ENCODE data around the gene STX18. TPM values are rescaled to one million over a fixed set of nuclear protein-coding genes. Genes with fewer than 3 reads are reported as not detected.

The STX18 gene
- total RNA-seq, 1 donor from 2014 or later = 36.7 TPM

DNA sequence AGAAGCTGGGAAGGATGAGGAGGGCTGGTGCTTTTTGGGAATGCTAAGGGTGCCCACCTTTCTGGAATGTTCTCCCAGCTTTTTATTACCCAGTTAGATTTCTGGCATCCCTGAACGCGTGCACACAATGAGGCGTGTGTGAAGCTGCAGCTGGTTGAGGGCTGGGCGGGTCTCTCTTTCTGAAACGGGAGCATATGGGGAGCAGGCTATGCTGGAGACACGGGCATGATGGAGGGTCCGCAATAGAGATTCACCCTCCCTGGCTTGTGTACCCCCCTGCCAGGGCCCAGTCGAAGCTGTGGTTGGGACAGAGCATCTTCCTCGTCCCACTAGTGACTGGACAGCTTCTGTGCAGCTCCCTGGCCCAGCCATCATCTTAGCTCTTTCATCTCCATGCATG is 146.5 kb downstream of the STX18 start:
- H3K36me3 Mint-ChIP-seq (ENCODE audit: low read depth) = no peaks in the 10 kb centered on the region
- H3K9me3 Mint-ChIP-seq = no peaks in the 10 kb centered on the region
- no peak for DNase-seq (ENCODE audit: low read depth, low spot score)
- no peak overlapping the region for H3K4me3 Mint-ChIP-seq
- H3K27ac Mint-ChIP-seq (ENCODE audit: unreplicated experiment) = no peak overlapping the region
- H3K4me1 Mint-ChIP-seq = peaks cover 6% of the 10 kb centered on the region
- H3K27me3 Mint-ChIP-seq (ENCODE audit: low read depth) = peaks cover 40% of the 10 kb centered on the region
- TF ChIP-seq, protein P1, sequence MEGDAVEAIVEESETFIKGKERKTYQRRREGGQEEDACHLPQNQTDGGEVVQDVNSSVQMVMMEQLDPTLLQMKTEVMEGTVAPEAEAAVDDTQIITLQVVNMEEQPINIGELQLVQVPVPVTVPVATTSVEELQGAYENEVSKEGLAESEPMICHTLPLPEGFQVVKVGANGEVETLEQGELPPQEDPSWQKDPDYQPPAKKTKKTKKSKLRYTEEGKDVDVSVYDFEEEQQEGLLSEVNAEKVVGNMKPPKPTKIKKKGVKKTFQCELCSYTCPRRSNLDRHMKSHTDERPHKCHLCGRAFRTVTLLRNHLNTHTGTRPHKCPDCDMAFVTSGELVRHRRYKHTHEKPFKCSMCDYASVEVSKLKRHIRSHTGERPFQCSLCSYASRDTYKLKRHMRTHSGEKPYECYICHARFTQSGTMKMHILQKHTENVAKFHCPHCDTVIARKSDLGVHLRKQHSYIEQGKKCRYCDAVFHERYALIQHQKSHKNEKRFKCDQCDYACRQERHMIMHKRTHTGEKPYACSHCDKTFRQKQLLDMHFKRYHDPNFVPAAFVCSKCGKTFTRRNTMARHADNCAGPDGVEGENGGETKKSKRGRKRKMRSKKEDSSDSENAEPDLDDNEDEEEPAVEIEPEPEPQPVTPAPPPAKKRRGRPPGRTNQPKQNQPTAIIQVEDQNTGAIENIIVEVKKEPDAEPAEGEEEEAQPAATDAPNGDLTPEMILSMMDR (conservative IDR thresholded peaks at IDR 0.05) = no peak

DNA sequence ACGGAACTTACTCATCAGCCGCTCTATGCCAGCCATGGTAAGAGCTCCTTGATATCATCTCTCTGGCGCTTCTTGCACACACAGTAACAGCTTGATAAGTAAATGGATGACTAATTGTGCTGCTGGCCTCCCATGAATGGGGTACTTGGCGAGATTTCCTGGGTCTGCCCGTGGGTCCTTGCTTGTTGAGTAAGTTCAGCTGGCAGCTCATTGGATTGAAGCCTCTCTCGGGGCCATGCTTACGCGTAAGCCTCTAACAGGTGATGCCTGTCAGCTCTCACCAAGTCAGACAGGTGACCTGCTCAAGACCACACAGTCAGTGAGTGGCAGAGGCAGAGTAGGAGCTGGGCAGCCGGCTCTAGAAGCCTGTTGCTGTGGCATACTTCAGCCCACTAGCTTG is 147.2 kb downstream of the STX18 start:
- peaks cover 47% of the 10 kb centered on the region for H3K27me3 Mint-ChIP-seq (ENCODE audit: low read depth)
- no peak overlapping the region for H3K4me3 Mint-ChIP-seq
- H3K9me3 Mint-ChIP-seq = no peaks in the 10 kb centered on the region
- TF ChIP-seq, protein P1 (conservative IDR thresholded peaks at IDR 0.05) = no peak
- DNase-seq (ENCODE audit: low read depth, low spot score) = no peak
- H3K36me3 Mint-ChIP-seq (ENCODE audit: low read depth) = no peaks in the 10 kb centered on the region
- peaks cover 6% of the 10 kb centered on the region for H3K4me1 Mint-ChIP-seq
- no peak overlapping the region for H3K27ac Mint-ChIP-seq (ENCODE audit: unreplicated experiment)

DNA sequence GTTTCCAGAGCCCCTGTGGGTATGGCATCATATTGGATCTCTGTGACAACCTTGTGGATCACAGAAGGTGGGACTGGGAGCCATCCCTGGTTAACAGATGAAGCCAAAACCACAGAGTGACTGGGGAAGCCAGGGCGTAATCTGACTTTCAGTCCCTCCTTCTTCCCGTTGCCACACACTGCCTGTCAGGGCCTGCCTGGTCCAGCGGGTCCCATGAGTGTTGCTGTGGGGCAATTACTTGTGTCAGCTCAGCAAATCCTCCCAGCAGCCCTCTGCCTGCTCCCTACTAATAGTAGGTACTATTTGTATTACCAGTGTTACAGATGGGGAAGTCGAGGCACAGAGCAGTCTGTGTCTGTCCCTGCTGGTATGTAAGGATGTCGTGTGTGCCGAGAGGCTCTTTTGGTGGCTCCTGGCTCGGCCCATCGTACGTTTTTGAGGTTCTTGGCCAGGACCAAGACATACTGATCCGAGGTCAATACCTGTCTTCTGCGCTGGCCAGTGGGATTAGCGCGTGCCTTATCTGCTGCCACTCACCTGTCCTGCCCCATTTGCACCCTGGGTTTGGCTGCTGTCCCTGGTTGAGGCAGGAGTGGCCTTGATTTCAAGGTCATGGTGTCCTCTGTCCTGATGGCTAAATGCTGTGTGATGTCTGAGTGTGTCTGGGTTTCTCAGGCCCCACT is 149.2 kb downstream of the STX18 start:
- Mint-ChIP-seq H3K27ac (ENCODE audit: unreplicated experiment) (no peak overlapping the region), H3K9me3 (no peaks in the 10 kb centered on the region), H3K4me3 (no peak overlapping the region), H3K36me3 (ENCODE audit: low read depth) (no peaks in the 10 kb centered on the region), H3K27me3 (ENCODE audit: low read depth) (peaks cover 67% of the 10 kb centered on the region), H3K4me1 (peaks cover 11% of the 10 kb centered on the region)
- no peak for DNase-seq (ENCODE audit: low read depth, low spot score)
- TF ChIP-seq, protein P1 (conservative IDR thresholded peaks at IDR 0.05) = no peak

DNA sequence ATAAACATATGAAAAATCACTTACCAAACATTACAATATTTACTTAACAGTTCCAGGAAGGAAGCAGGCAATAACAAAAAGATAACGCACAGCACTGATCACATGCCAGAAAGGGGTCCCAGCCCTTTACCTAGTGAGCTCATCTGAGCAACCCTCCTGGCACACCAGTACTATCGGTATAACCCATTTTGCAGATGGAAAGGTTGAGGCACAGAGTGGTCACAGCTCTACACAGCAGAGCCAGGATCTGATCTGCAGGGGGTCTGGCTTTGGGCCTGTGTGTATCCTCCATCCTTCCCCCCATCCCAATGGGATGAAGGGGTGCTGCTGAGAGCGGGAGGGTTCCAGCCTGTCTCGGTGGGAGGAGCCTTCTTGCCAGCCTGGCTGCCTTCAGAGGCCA is 150.0 kb downstream of the STX18 start:
- DNase-seq (ENCODE audit: low read depth, low spot score) = no peak
- TF ChIP-seq, protein P1 (conservative IDR thresholded peaks at IDR 0.05) = no peak
- Mint-ChIP-seq H3K9me3 (no peaks in the 10 kb centered on the region), H3K4me1 (peaks cover 11% of the 10 kb centered on the region), H3K27ac (ENCODE audit: unreplicated experiment) (no peak overlapping the region), H3K4me3 (no peak overlapping the region), H3K27me3 (ENCODE audit: low read depth) (peaks cover 70% of the 10 kb centered on the region), H3K36me3 (ENCODE audit: low read depth) (no peaks in the 10 kb centered on the region)

DNA sequence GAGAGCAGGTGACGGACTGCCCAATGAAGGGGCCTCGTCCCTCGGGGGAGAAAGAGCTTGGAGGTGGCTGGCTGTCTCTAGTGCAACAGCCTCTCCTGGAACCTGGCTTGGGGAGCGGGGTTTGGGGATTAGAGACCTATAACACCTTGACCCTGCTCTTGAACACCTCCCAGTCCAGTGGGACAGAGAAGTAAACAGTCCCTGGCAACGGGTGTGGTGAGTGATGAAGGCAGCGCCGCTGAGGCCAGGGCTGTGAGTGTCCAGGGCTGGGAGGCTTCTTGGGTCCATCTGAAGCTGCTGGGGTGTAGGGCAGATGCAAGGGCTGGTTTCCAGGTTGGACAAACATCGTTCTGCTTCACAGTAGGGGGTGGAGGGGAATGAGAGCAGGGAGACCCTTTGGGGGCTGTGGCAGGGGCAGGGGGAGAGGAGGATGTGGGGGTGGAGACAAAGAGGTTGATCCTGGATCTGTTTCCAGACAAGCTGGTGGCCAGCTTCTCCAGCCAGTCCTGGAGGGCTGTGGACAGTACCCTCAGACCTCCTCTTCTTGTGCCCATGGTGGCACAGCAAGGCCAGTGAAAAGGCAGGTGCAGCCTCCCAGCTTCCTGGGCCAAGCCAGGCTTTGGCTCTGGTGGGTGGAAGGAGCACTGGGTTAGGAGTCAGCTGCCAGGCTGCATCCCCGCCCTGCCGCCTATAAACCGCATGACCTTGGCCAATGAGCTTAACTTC is 151.2 kb downstream of the STX18 start:
- H3K27me3 Mint-ChIP-seq (ENCODE audit: low read depth) = peaks cover 70% of the 10 kb centered on the region
- H3K36me3 Mint-ChIP-seq (ENCODE audit: low read depth) = no peaks in the 10 kb centered on the region
- TF ChIP-seq, protein P1 (conservative IDR thresholded peaks at IDR 0.05) = no peak
- no peak overlapping the region for H3K27ac Mint-ChIP-seq (ENCODE audit: unreplicated experiment)
- no peaks in the 10 kb centered on the region for H3K9me3 Mint-ChIP-seq
- no peak overlapping the region for H3K4me3 Mint-ChIP-seq
- DNase-seq (ENCODE audit: low read depth, low spot score) = no peak
- H3K4me1 Mint-ChIP-seq = peaks cover 12% of the 10 kb centered on the region

All from neural crest cell (in vitro differentiated cells).